GM21390 (cell line): ENCODE measurements around the gene TGFA.

Experiments
- ATAC-seq: cut with Tn5 transposase; IDR thresholded peaks from one replicate; pipeline ENCODE4 v1.9.1; 2021; ENCODE audit not compliant: unreplicated experiment

Gene TGFA

GRCh38 chr2:70525032-70525431, 28.6 kb downstream of the TGFA start:
- no peak for ATAC-seq

DNA sequence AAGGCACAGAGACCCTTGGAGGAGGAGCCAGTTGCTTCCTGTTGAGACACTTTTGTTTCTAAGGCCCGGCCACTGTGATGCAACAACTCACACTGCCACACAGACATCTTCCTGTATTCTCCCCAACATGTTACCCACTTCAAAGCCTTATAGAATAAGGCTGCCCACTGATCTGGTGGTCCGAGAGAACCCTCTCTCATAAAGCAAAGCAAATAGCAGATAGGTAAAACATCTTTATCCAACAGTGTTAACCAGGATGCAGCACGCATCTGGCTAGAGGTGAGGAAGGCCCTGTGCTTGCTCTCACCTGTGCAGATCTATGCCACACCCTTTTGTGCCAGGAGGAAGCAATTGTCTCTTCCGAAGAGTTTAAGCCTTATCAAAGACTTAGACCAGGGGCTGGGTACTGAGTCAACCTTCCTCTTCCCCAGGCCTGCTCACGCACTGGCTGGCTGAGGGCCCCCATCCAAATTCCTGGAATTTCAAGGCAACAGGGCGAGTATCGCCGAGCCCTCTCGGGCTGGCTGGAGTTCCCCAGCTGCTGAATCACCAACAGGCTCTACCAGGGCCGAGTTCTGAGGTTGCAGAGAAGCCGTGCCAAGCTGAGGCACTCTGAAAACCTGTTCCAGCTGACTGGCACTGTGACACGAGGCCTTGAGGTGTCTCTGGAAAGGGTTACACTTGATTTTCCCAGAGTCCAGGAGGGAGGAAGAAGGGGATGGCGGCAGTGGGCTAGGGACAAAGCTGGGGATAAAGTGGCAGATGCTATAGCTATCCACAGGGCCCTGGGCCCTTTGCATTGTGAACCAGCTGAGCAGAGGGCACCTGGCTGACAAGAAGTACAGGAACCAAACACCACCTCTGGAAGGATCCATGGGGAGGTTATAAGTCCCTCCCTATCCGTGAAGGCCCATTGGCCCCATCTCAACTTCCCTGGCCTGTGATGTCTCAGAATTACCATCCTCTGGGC, 29.3 kb downstream of the TGFA start:
- ATAC-seq: no peak

DNA sequence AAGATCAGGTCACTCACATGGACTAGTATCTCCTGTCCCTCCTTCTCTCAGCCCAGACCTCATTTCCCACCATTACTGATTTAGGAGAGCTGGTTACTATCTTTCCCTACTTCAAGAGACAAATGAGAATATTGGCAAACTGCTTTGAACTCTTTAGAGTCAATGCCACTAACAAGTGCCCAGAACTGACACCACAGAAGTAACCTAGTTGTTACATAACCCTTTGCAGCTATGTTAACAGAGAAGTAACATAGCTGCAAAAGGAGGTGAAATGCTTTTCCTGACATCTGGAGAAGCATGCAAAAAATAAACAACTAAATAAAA, 30.0 kb downstream of the TGFA start:
- no peak for ATAC-seq

DNA sequence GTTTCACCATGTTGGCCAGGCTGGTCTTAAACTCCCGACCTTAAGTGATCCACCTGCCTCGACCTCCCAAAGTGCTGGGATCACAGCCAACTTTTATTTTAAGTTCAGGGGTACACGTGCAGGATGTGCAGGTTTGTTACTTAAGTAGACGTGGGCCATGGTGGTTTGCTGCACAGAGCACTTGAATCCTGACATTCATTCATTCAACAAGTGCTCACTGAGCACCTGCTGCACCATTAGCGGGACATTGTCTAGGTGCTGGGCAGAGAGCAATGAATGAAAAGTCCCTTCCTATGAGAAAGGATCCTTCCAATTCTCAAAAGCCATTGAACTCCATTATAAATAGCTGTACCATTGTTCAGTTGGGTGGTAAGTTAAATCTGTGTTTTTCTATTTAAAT, 31.0 kb downstream of the TGFA start:
- no peak for ATAC-seq

DNA sequence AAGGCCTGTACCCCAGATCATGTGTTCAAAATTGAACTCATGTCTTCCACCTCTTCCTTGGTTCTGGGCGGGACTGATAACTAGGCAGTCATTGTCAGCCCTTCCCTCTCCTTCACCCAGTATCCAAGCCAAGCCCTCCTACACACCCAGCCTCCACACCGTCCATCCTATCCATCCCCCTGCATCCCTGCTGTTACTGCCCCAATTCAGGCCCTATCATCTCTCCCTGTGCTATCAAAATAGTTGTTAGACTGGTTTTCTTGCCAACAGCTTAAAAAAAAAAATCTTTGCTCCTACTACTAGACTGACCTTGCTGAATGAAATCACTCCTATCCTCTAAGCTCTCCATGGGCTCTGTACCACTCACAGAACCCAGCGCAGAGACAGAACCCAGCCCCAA, 32.8 kb downstream of the TGFA start:
- no peak for ATAC-seq

DNA sequence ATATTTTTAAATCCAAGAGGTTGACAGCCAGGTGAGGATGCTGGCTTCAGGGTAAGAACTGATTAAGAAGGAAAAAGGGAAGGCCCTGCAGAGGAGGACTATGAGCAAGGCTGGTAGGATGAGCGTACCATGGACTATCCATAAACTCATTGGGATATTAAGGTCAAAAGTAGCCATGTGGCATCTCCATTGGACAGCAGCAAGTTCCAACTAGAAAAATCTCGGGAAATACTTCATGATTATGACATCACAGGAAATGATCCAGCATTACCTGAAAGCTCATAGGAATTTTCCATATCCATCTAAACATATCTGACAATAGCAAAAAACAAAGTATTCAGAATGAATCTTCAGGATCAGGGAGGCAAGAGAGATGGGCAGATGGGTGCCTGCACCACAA, 34.2 kb downstream of the TGFA start:
- no peak for ATAC-seq

DNA sequence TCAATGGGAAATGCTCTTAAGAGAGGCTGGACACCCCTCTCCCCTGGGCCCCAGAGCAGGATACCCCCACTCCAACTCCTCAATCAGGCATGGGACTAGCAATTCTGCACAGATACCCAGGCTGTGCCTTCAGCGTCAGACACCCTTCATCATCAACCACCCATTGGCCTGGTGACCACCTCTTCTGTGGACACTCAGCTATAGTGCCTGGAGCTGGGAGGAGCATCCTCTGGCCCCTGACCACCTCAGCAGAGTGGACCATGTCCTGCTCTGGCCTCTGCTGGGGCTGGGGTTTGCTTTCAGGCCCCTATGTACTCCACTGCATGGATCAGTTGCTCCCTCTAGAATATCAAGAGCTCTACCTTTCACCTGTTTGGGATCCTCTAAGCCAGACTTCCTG, 35.1 kb downstream of the TGFA start:
- no peak for ATAC-seq

- ATAC-seq: no peak
Measured at GRCh38 chr2:70517804-70518203, 35.8 kb downstream of the TGFA start.

DNA sequence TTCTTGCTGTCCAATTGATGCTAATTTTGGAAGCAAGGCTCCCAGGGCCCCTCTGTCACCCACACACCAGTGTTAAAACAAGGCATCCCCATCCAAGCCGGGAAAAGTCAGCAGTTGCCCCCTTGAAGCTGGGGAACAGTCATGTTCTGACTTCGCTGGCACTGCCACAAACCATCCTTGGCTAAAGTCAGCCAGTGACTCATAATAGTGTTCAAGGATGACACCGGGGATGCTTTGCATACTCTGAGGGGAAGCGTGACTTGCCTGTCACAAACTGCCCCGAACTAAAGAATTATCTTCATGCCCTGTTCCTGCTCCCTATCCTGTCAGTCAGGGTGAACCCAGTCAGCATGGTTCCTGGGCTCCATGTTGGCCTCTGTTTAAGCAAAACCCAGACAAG, 37.0 kb downstream of the TGFA start:
- peak; percentile 99 for ATAC-seq

- no peak for ATAC-seq
Measured at GRCh38 chr2:70515938-70516337, 37.7 kb downstream of the TGFA start.

DNA sequence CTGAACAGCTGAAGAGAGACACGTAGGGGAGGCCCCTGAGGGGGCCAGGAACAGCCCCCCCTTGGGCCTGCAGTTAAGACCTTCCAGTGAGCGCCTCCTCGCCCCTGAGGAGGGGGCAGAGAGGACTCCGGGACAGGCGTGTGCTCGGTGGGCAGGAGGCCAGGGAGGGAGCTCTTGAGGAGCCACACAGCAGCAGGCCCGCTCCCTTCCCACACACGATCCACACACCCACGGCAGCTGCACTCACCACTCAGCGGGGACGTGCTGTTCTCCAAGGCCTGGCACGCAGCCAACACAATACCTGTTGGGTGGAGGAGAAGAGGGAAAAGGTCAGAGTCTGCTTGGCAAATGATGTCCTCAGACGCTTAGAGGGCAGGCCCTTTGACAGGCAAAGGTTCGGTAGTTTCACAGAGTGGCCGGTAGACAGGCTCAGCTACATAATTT, 39.0 kb downstream of the TGFA start:
- no peak for ATAC-seq

- ATAC-seq: no peak
Measured at GRCh38 chr2:70513738-70514137, 39.9 kb downstream of the TGFA start.

GRCh38 chr2:70511971-70512729, 41.5 kb downstream of the TGFA start:
- ATAC-seq: no peak

GRCh38 chr2:70510313-70510712, 43.3 kb downstream of the TGFA start:
- no peak for ATAC-seq

DNA sequence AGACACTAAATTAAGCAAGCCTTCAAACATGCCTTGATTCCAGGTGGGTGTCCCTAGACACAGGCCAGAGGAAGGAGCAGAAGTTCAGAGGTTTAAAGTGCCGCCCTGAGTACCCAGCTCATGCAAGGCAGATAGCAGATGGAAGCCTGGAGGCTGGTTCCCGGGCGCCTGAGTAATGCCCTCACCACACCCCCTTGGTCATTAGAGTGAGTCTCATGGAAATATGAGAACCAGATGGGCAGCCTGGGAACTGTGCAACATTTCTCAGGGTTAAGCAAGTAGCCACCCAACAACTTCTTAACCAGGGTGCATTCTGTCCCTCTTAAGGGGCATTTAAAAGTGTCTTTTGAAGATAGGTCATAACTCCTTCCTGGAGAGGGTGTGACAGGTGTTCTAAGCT, 44.1 kb downstream of the TGFA start:
- no peak for ATAC-seq

GRCh38 chr2:70508711-70509462, 44.7 kb downstream of the TGFA start:
- ATAC-seq: no peak

GRCh38 chr2:70505613-70506391, 47.8 kb downstream of the TGFA start:
- ATAC-seq: no peak

DNA sequence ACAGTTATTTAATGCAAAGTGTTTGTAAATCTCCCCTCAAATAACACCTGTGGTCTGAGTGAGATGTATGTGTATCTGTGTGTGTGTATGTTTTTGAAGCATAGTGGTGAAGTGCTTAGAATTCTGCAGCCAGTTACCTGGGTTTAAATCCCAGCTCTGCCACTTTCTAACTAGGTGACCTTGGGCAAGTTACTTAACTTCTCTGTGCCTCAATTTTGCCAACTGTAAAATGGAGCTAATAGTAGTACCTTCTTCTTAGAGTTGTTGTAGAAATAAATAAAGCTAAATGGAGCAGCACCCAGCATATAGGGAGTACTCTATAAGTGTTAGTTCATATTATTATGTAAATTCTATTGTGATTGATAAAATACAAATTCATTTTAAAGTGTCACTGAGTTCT, 48.9 kb downstream of the TGFA start:
- ATAC-seq: no peak

DNA sequence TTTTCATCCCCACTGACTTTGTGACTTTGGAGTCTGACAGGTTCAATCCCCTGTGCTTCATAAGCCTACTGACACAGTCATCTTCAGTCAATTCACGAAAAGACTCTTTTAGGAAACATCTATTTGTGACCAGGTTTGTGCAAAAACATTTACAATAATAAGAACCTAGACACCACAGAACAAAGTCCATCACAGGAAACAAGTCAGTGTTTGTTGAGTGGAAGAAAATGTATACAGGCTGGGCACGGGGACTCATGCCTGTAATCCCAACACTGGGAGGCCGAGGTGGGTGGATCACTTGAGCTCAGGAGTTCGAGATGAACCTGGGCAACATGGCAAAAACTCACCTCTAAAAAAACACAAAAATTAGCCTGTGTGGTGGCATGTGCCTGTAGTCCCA, 49.7 kb downstream of the TGFA start:
- no peak for ATAC-seq

DNA sequence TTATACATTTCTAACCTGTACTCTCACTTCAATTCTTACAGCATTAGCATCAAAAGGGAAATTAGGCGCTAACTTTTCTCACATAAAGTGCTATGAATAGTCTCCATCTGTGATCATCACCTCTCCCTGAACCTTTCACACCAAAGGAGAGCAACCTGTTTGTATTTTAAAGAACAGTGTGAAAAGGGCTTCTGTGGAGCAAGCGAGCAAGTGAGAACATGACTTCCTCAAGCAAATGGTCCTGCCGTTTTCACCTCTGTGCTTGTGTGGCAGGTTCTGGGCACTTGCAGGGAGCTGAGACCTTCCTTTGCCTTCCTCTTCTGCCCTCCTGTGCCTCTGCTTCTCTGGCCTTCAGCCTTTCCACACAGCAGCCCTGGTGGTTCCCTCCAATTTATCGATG, 51.9 kb downstream of the TGFA start:
- no peak for ATAC-seq

DNA sequence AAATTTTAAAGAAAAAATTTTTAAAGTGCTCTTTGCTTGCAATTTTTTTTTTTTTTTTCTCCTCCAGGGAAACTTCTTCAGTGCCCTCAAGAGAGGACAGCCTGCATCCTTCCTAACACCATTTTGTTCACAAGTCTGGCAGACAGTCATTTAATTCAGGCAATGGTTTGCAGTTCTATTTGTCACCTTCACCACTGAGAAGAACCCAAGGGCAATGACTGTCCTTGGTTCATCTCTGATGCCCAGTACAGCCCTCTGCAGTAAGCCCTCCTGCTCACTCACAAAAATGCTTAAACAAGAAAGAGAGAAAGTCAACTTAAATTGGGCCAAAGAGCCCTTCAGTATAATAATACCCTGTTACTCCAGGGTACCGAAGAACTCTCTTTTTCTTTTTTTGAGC, 52.4 kb downstream of the TGFA start:
- no peak for ATAC-seq
